ENCODE results near the gene C4B.
"Not testable (repeated sequence)": the region's sequence is repeated elsewhere in the genome, so short reads cannot be mapped to it uniquely, and the experiment has no call there.

C4B gene

DNA sequence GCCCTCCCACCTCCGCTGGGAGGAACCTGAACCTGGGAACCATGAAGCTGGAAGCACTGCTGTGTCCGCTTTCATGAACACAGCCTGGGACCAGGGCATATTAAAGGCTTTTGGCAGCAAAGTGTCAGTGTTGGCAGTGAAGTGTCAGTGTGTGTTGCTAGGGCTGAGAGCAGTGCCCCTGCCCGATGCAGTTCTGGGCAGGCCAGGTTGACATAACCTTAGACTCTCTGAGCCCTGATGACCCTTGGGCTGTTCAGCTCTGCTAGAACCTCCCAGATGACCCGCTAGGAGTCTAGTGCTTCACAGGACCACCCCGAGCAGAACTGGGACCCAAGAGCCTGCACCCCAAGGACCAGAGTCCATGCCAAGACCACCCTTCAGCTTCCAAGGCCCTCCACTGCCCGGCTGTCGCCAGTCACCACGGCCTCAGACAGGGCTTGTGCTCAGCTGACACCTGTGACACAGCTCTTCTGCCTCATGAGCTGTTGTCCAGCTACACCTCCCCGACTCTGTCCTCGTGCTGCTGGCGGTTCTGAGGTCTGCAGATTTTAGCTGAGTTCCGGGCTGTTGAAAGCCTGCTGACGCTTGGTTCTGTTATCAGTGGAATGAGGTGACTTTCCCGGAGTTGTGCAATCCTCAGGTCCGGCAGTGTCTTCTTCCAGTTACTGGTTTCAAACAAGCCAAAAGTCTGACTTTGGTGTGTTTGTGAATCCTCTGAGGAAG, 11.9 kb upstream of the C4B start:
- not testable (repeated sequence) for DNase-seq (ENCODE audit: insufficient read length, low spot score); FAIRE-seq

DNA sequence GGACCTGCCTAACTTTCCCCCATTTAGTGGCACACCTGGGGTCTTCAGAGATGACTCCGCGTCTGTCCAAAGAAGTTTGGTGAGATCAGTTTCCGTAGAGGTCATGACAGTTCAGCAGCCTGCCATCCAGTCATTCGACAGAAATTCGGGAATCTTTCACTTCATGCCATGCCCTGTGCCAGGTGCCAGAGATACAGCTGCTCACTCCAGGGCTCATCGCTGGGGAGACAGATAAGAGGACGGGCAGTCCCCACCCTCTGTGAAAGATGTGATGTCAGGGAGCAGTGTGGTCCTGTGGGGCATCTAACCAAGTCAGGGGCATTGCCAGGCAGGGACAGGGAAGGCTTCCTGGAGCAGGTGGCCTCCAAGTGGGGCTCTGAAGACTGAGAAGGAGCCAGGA, 11.3 kb upstream of the C4B start:
- not testable (repeated sequence) for FAIRE-seq; DNase-seq (ENCODE audit: insufficient read length, low spot score)

DNA sequence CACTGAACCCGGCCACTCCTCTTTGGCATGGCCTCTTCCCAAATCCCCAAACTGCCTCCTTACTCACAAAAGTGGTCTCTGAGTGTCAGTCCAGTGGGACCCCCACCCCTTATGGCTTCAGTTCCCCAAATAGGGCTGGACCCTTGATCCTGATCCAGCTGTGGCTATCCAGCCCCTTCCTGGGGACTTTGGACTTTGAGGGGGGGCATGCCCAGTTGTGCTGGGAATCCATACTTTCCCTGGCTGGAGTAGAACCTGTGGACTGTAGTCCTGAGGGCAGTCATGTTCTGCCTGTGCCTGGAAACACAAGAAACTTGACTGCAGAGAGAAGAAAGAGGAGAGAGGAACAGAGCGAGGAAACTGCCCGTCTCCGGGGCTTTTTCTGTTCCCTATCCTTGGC, 10.2 kb upstream of the C4B start:
- not testable (repeated sequence) for FAIRE-seq; DNase-seq (ENCODE audit: insufficient read length, low spot score)

DNA sequence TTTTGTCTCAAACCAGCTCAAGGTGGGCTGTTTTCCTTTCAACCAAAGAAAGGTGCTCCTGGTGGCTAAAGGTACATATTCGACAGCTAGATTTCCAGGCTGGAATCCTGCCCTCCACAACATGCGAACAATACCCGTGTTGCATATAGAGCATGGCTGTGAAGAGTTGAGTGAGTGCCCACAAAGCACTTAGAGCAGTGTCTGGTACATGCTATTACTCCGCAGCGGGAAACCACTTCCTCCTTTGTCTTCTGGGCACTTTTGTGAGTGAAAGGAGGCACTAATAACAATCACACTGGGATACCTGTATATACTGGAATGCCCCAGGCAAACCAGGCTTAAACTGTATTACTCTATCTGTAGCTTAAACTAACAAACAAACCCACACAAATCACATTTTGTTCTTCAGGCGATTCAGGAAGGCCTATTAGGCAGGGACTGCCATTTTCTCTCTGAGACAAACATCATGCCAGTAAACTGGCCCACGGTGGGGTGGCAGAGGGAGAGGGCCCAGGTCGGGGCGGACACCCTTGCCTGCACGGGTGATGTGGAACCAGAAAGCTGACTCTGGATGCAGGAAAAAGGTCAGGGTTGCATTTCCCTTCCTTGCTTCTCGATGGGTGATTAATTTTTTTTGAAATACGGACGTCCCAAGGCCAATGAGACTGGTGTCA, 9.6 kb upstream of the C4B start:
- FAIRE-seq = not testable (repeated sequence)

DNA sequence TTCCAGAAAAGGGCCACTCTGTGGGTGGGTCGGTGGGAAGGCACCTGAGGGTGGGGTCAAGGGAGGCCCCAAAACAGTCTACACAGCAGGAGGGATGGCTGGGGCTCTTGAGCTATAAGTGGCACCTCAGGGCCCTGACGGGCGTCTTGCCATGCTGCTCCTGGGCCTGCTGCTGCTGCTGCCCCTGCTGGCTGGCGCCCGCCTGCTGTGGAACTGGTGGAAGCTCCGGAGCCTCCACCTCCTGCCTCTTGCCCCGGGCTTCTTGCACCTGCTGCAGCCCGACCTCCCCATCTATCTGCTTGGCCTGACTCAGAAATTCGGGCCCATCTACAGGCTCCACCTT, 9.1 kb upstream of the C4B start:
- FAIRE-seq; DNase-seq (ENCODE audit: insufficient read length, low spot score): not testable (repeated sequence)

More for the DNA sequence above, 9.6 kb upstream of the C4B start:
- DNase-seq (ENCODE audit: insufficient read length, low spot score) = not testable (repeated sequence)

DNA sequence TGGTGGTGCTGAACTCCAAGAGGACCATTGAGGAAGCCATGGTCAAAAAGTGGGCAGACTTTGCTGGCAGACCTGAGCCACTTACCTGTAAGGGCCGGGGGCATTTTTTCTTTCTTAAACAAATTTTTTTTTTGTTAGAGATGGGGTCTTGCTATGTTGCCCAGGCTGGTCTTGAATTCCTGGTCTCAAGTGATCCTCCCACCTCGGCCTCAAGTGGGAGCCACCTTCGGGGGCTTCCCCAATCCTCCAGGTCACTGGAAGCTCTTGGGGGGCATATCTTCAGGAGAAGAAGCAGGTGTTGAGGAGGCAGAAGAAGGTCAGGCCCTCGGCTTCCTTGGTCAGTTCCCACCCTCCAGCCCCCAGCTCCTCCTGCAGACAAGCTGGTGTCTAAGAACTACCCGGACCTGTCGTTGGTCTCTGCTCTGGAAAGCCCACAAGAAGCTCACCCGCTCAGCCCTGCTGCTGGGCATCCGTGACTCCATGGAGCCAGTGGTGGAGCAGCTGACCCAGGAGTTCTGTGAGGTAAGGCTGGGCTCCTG, 8.5 kb upstream of the C4B start:
- DNase-seq (ENCODE audit: insufficient read length, low spot score); FAIRE-seq: not testable (repeated sequence)

DNA sequence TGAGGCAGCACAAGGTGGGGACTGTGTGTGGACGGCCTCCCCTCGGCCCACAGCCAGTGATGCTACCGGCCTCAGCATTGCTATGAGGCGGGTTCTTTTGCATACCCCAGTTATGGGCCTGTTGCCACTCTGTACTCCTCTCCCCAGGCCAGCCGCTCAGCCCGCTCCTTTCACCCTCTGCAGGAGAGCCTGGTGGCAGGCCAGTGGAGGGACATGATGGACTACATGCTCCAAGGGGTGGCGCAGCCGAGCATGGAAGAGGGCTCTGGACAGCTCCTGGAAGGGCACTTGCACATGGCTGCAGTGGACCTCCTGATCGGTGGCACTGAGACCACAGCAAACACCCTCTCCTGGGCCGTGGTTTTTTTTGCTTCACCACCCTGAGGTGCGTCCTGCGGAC, 7.5 kb upstream of the C4B start:
- not testable (repeated sequence) for DNase-seq (ENCODE audit: insufficient read length, low spot score); FAIRE-seq

DNA sequence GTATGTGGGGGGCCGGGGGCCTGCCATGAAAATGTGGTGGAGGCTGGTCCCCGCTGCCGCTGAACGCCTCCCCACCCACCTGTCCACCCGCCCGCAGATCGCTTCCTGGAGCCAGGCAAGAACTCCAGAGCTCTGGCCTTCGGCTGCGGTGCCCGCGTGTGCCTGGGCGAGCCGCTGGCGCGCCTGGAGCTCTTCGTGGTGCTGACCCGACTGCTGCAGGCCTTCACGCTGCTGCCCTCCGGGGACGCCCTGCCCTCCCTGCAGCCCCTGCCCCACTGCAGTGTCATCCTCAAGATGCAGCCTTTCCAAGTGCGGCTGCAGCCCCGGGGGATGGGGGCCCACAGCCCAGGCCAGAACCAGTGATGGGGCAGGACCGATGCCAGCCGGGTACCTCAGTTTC, 6.6 kb upstream of the C4B start:
- not testable (repeated sequence) for FAIRE-seq

DNA sequence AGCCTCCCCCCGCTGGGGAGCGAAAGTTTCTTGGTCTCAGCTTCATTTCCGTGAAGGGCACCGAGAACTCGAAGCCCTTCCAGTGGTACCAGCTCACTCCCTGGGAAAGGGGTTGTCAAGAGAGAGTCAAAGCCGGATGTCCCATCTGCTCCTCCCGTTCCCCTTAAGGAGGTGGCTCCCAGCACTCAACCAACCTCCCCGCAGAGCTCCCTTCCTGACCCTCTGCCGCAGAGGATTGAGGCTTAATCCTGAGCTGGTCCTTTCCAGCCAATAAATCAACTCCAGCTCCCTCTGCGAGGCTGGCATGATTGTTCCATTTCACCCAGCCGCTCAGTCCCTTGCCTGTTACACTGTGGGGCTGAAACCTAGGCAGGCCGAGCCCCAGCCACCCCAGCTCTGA, 6.0 kb upstream of the C4B start:
- not testable (repeated sequence) for FAIRE-seq; DNase-seq (ENCODE audit: insufficient read length, low spot score)

More for the DNA sequence above, 6.6 kb upstream of the C4B start:
- not testable (repeated sequence) for DNase-seq (ENCODE audit: insufficient read length, low spot score)

DNA sequence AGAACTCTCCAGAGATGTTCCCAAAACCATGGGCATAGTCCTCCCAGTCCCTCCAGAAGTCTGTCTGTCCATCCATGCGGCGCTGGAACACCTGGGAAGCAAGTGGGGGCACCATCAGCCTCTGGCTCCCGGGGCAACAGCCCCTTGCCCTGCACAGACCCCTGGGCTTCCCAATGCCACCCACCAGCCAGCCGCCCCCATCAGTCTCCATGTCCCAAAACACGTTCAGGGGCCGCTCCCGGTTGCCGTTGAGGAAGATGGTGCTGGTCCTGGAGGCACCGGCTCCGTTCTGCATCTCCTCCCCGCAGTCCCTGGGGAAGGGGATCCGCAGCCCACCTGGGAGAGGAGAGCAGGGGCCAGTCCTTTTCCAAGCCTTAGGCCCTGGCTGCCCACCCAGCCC, 5.1 kb upstream of the C4B start:
- not testable (repeated sequence) for FAIRE-seq; DNase-seq (ENCODE audit: insufficient read length, low spot score)

DNA sequence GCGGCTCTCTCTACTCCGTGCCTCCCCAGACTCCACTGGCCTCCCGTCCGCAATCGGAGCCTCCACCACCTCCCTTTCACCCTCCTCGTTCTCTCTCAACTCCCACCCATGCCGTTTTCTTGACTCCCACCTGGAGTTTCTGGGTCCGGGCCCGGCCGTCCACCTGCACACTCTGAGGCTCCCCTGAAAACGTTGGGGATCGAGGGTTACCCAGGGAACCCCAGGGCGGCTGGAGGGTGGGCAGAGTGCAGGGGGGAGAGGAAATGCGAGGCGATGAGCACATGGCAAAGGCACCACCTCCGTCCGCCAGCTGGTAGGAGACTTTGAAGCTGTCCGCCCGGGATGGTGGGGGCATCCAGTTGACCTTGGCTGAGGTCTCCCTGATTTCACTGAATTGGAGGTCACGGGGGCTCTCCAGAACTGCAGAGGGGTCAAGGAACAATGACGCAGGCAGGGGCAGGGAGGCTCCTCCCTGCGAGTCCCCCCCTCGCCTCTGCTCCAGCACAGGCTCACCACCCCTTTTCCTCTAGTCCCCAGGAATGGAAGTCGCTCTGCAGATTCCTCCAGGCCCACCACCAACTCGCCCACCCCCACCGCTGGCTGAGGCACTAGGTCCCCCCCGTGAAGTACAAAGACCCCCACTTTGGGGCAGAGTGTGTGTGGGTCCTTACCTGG, 3.6 kb upstream of the C4B start:
- not testable (repeated sequence) for DNase-seq (ENCODE audit: insufficient read length, low spot score); FAIRE-seq

DNA sequence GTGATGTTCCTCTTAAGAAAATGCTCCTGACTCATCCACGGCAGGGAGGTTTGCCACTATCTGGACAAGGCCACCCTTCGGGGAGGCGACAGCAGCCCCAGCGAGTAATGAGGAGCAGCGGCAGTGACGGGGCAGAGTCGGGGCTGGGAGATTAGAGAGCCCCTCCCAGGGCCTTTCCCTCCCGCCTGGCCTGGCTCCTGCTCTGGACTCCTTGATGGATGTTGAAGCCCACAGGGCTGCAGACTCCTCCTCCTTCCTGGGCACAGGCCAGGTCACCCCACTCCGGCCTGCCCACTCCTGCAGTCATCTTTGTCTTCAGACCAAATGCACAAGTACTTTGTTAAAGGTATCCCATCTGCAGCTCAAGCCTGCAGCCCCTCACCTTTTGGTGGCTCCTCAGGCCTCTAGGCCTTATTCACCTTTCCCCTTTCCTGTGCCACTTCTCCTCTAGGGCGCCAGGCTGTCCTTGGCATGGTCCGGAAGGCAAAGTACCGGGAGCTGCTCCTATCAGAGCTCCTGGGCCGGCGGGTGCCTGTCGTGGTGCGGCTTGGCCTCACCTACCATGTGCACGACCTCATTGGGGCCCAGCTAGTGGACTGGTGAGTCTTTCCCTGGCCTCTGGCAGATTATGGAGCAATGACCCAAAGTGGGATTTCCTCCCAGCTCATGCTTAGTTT, 1.5 kb upstream of the C4B start:
- FAIRE-seq; DNase-seq (ENCODE audit: insufficient read length, low spot score): not testable (repeated sequence)

DNA sequence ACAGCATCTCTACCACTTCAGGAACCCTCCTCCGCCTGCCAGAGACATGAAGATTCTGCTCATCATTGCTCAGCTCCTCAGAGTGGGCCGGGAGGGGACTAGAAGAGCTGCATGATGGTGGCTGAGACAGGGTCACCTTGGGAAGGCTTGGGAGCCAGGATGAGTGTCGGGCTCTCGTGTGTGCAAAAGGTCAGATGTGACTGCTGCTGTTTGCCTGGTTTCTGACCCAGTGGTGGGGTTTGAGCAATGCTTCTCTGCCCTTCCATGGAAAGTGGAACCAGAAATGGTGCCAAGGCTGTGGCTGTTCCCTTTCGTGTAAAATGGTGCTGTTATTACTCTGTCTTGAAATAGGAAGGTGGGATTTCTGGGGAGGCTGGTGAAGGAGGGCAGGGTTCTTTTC, 857 bp upstream of the C4B start:
- FAIRE-seq; DNase-seq (ENCODE audit: insufficient read length, low spot score): not testable (repeated sequence)

DNA sequence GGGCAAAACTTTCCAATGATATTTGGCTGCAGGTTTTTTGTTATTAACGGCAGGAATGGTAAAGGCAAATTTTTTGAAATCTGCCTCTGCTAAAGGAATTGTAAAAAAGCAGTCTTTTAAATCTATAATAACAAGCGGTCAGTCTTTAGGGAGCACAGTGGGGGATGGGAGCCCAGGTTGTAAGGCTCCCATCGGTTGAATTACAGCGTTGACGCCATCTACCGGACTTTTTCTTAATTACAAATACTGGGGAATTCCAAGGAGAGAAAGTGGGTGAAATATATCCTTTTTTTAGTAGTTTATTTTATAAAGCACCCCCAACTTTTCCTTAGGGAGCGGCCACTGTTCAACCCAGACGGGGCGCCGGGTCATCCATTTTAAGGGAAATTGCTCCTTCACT, 7.5 kb downstream of the C4B start:
- FAIRE-seq; DNase-seq (ENCODE audit: insufficient read length, low spot score): not testable (repeated sequence)

DNA sequence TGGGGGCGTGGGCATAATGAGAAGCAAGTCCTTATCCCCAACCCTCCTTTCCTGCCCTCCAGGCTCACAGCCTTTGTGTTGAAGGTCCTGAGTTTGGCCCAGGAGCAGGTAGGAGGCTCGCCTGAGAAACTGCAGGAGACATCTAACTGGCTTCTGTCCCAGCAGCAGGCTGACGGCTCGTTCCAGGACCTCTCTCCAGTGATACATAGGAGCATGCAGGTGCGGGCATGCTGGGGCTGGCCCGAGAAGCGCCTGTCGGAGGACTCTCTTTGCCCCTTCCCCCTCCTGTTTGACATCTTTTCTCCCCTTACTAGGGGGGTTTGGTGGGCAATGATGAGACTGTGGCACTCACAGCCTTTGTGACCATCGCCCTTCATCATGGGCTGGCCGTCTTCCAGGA, 14.0 kb downstream of the C4B start:
- FAIRE-seq; DNase-seq (ENCODE audit: insufficient read length, low spot score): not testable (repeated sequence)

DNA sequence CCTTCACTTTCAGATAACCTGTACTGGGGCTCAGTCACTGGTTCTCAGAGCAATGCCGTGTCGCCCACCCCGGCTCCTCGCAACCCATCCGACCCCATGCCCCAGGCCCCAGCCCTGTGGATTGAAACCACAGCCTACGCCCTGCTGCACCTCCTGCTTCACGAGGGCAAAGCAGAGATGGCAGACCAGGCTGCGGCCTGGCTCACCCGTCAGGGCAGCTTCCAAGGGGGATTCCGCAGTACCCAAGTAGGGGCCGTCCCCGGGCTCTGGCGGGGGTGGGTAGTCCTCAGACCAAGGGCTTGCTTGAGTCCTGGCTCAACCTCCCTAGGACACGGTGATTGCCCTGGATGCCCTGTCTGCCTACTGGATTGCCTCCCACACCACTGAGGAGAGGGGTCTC, 15.0 kb downstream of the C4B start:
- not testable (repeated sequence) for DNase-seq (ENCODE audit: insufficient read length, low spot score); FAIRE-seq

DNA sequence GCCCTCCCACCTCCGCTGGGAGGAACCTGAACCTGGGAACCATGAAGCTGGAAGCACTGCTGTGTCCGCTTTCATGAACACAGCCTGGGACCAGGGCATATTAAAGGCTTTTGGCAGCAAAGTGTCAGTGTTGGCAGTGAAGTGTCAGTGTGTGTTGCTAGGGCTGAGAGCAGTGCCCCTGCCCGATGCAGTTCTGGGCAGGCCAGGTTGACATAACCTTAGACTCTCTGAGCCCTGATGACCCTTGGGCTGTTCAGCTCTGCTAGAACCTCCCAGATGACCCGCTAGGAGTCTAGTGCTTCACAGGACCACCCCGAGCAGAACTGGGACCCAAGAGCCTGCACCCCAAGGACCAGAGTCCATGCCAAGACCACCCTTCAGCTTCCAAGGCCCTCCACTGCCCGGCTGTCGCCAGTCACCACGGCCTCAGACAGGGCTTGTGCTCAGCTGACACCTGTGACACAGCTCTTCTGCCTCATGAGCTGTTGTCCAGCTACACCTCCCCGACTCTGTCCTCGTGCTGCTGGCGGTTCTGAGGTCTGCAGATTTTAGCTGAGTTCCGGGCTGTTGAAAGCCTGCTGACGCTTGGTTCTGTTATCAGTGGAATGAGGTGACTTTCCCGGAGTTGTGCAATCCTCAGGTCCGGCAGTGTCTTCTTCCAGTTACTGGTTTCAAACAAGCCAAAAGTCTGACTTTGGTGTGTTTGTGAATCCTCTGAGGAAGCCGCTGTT, 20.9 kb downstream of the C4B start:
- DNase-seq (ENCODE audit: insufficient read length, low spot score); FAIRE-seq: not testable (repeated sequence)

DNA sequence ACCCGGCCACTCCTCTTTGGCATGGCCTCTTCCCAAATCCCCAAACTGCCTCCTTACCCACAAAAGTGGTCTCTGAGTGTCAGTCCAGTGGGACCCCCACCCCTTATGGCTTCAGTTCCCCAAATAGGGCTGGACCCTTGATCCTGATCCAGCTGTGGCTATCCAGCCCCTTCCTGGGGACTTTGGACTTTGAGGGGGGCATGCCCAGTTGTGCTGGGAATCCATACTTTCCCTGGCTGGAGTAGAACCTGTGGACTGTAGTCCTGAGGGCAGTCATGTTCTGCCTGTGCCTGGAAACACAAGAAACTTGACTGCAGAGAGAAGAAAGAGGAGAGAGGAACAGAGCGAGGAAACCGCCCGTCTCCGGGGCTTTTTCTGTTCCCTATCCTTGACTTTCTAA, 22.5 kb downstream of the C4B start:
- not testable (repeated sequence) for FAIRE-seq; DNase-seq (ENCODE audit: insufficient read length, low spot score)
